AG09309 (cell line): ENCODE results near the gene BCO2.

Source experiments
- DNase-seq: peaks from one replicate; pipeline ENCODE4 v3.0.0-alpha.2; 2010; ENCODE audit warnings: low read depth
- H3K4me3 ChIP-seq: 2 replicates; pipeline ENCODE4 v1.5.1; 2011; ENCODE audit warnings: mild to moderate bottlenecking, low read depth, low read length, moderate library complexity; ENCODE audit not compliant: control insufficient read depth
- CTCF ChIP-seq: IDR thresholded peaks from 2 replicates; pipeline ENCODE4 v1.5.1; 2011; ENCODE audit warnings: mild to moderate bottlenecking, low read depth, low read length, inconsistent platforms; ENCODE audit not compliant: insufficient read depth, control insufficient read depth; ENCODE audit errors: missing control alignments

Gene BCO2

GRCh38 chr11:112221274-112221835 lies 46.0 kb downstream of the BCO2 start:
- DNase-seq: no peak
- TF ChIP-seq CTCF: no peak
- no peak overlapping the region for H3K4me3 ChIP-seq

- TF ChIP-seq CTCF: no peak
- H3K4me3 ChIP-seq: no peak overlapping the region
- no peak for DNase-seq
Measured at GRCh38 chr11:112222303-112222702, 47.0 kb downstream of the BCO2 start.

- no peak overlapping the region for H3K4me3 ChIP-seq
- DNase-seq: no peak
- no peak for TF ChIP-seq CTCF
Measured at GRCh38 chr11:112223121-112223520, 47.8 kb downstream of the BCO2 start.

GRCh38 chr11:112223754-112224532 lies 48.6 kb downstream of the BCO2 start:
- DNase-seq: no peak
- TF ChIP-seq CTCF: no peak
- no peak overlapping the region for H3K4me3 ChIP-seq

GRCh38 chr11:112225753-112226061 lies 50.4 kb downstream of the BCO2 start:
- peak overlapping the region; percentile 55 for H3K4me3 ChIP-seq
- DNase-seq: no peak
- no peak for TF ChIP-seq CTCF

- DNase-seq: no peak
- H3K4me3 ChIP-seq: peak within 1 kb of the TSS; percentile 55
- TF ChIP-seq CTCF: no peak
Measured at GRCh38 chr11:112226062-112226830, 50.9 kb downstream of the BCO2 start, which contains the start of gene PTS. Gene PTS, plus strand, starts transcription at chr11:112226428. Its CDS starts 16 bp downstream, at chr11:112226444.
